Testis (tissue), 3 donors: Measurements from ENCODE around the gene KLF13. TPM values are rescaled to one million over a fixed set of nuclear protein-coding genes. Genes with fewer than 3 reads are reported as not detected.

Experiments
- DNase-seq: peaks from one replicate; pipeline ENCODE4 v3.0.0-alpha.2; 2019
- H3K27ac ChIP-seq, 2 donors: fragments of 200-600 bp; sonication (generic); one replicate each; pipeline ENCODE4 v1.5.1; 2019
- H3K27me3 ChIP-seq: fragments of 200-600 bp; sonication (generic); one replicate; pipeline ENCODE4 v1.5.1; 2019
- H3K36me3 ChIP-seq: fragments of 200-600 bp; sonication (generic); one replicate; pipeline ENCODE4 v1.5.1; 2017; ENCODE audit warnings: low read depth; ENCODE audit errors: missing control alignments
- H3K4me1 ChIP-seq: fragments of 200-600 bp; sonication (generic); one replicate; pipeline ENCODE4 v1.5.1; 2019
- H3K4me3 ChIP-seq, 2 donors: fragments of 200-600 bp; sonication (generic); one replicate each; pipeline ENCODE4 v1.5.1; 2017 to 2019
- H3K9me3 ChIP-seq: fragments of 200-600 bp; sonication (generic); one replicate; pipeline ENCODE4 v1.5.1; 2017
- CTCF ChIP-seq, 3 experiments: fragments of 450-650 bp in 2 of 3; fragments of 200-600 bp in 1 of 3; sonication (generic) in 1 of 3; IDR thresholded peaks; one replicate each; pipeline ENCODE4 v1.5.1; 2016 to 2019; ENCODE audit warnings: antibody characterized with exemption in 3 of 3, mild to moderate bottlenecking in 2 of 3, moderate library complexity in 1 of 3
- POLR2A ChIP-seq: fragments of 450-650 bp; IDR thresholded peaks from one replicate; pipeline ENCODE4 v1.6.1; 2017; ENCODE audit warnings: antibody characterized with exemption, mild to moderate bottlenecking, moderate library complexity
- WGBS, 2 donors: methylation state at CpG; one replicate each; pipeline ENCODE4 v1.1.5; 2018; 5-methylcytosine and 5-hydroxymethylcytosine counted together
- intact Hi-C: fragments of 100-400 bp; cut with DNase I; formaldehyde crosslinking; loops from one replicate; pipeline ENCODE4 v1.15.1; 2023; ENCODE audit warnings: low total_unique reads
- polyA plus RNA-seq: library from polyadenylated mRNA; stranded (reverse); fragments of 350-450 nt; fragmentation: Illumina TruSeq; extraction: RNeasy Lipid Tissue Mini Kit (QIAGEN cat#74804); gene quantifications from one replicate; pipeline ENCODE4 v1.2.3, GENCODE V29; 2014; ENCODE audit warnings: low read depth, low replicate concordance; ENCODE audit not compliant: insufficient read depth
- total RNA-seq, 2 donors: library from RNA; depleted of rRNA; stranded (reverse); fragments of >200 nt; gene quantifications; one replicate each; pipeline ENCODE4 v1.2.3, GENCODE V29; 2016

The KLF13 gene
- total and polyA plus RNA-seq, 3 donors from 2014 or later, result 41.9 to 61.7 (median 45.7) TPM

GRCh38 chr15:31361764-31362515 lies 35.3 kb downstream of the KLF13 start:
- intact Hi-C loops, result no loop called here
- peaks cover 84% of the 10 kb centered on the region for H3K4me1 ChIP-seq

GRCh38 chr15:31362886-31363285 lies 36.3 kb downstream of the KLF13 start:
- Histone ChIP-seq H3K27me3 (no peaks in the 10 kb centered on the region), H3K36me3 (no peaks in the 10 kb centered on the region), H3K27ac (peak overlapping the region; percentile 65 to 94), H3K4me1 (peaks cover 84% of the 10 kb centered on the region), H3K9me3 (no peaks in the 10 kb centered on the region), H3K4me3 (no peak overlapping the region)
- intact Hi-C loops, result no loop called here
- TF ChIP-seq CTCF (IDR thresholded peaks at IDR 0.05) (no peak), POLR2A (no peak)
- no peak for DNase-seq
- 44 to 58% methylated on average over 5 of the region's 5 CpGs for WGBS, 2 donors

More at GRCh38 chr15:31361764-31362515, 35.3 kb downstream of the KLF13 start:
- H3K36me3 ChIP-seq, result no peaks in the 10 kb centered on the region
- peak; percentile 37 for DNase-seq
- no peak overlapping the region for H3K4me3 ChIP-seq
- no peaks in the 10 kb centered on the region for H3K9me3 ChIP-seq
- no peak for TF ChIP-seq POLR2A
- no peak for TF ChIP-seq CTCF (IDR thresholded peaks at IDR 0.05)
- no peaks in the 10 kb centered on the region for H3K27me3 ChIP-seq
- WGBS, 2 donors, result 33 to 40% methylated on average over 6 of the region's 6 CpGs
- peak overlapping the region; percentile 65 to 94 for H3K27ac ChIP-seq

- 68% methylated on average over 4 to 10 of the region's 10 CpGs for WGBS, 2 donors
- Histone ChIP-seq H3K27me3 (no peaks in the 10 kb centered on the region), H3K27ac (peak overlapping the region; percentile 90 to 94), H3K9me3 (no peaks in the 10 kb centered on the region), H3K4me3 (no peak overlapping the region), H3K36me3 (no peaks in the 10 kb centered on the region), H3K4me1 (peaks cover 91% of the 10 kb centered on the region)
- DNase-seq, result peak; percentile 56
- TF ChIP-seq CTCF (IDR thresholded peaks at IDR 0.05) (no peak), POLR2A (no peak)
- intact Hi-C loops, result loop anchor here (2.0 kb wide), 1 partner anchor 38 kb away; the partner anchor contains the start of gene KLF13
These were observed 37.8 kb downstream of the KLF13 start for GRCh38 chr15:31364301-31365031.

GRCh38 chr15:31365032-31365654 lies 38.5 kb downstream of the KLF13 start:
- Histone ChIP-seq H3K4me3 (peak overlapping the region in 1 of 2 donors; percentile 1), H3K9me3 (no peaks in the 10 kb centered on the region), H3K36me3 (no peaks in the 10 kb centered on the region), H3K27ac (peak overlapping the region; percentile 90 to 94), H3K4me1 (peaks cover 84% of the 10 kb centered on the region), H3K27me3 (no peaks in the 10 kb centered on the region)
- TF ChIP-seq POLR2A (no peak), CTCF (IDR thresholded peaks at IDR 0.05) (no peak)
- no peak for DNase-seq
- intact Hi-C loops, result loop anchor here (2.0 kb wide), 1 partner anchor 38 kb away; the partner anchor contains the start of gene KLF13
- WGBS, 2 donors, result 68 to 72% methylated on average over 9 to 10 of the region's 10 CpGs
